MCF 10A (cell line): ENCODE measurements around the gene MSI2. TPM values are rescaled to one million over a fixed set of nuclear protein-coding genes. Genes with fewer than 3 reads are reported as not detected.

Source experiments
- BruUV-seq: library from RNA; stranded (reverse); fragments of 400-500 nt; replicated peaks from 2 replicates; lab custom pipeline; 2021; lab: Mats Ljungman, UMichigan
- CTCF ChIA-PET: fragments of 300-600 bp; sonication (Branson Sonifier 250); formaldehyde crosslinking; extraction: SDS; loops from one replicate; lab custom pipeline; 2021; ENCODE audit warnings: antibody characterized with exemption, inconsistent platforms; lab: Yijun Ruan, JAX
- POLR2A ChIA-PET: fragments of 300-600, 350-650 bp; sonication (Branson Sonifier 250); formaldehyde crosslinking; extraction: SDS; loops from one replicate; lab custom pipeline; 2020; ENCODE audit warnings: antibody characterized with exemption, inconsistent platforms; lab: Yijun Ruan, JAX
- DNase-seq: peaks from one replicate; pipeline ENCODE4 v3.0.0-alpha.2; 2018; ENCODE audit not compliant: unreplicated experiment
- H3K27ac Mint-ChIP-seq: one replicate; pipeline ENCODE4 v1.8.0; 2022; ENCODE audit warnings: mild to moderate bottlenecking, low read depth, mixed read lengths; ENCODE audit not compliant: unreplicated experiment
- H3K27me3 Mint-ChIP-seq: one replicate; pipeline ENCODE4 v1.8.0; 2022; ENCODE audit warnings: mixed read lengths; ENCODE audit not compliant: insufficient read depth, unreplicated experiment
- H3K36me3 Mint-ChIP-seq: one replicate; pipeline ENCODE4 v1.8.0; 2022; ENCODE audit warnings: mild to moderate bottlenecking, moderate library complexity, mixed read lengths; ENCODE audit not compliant: insufficient read depth, unreplicated experiment
- H3K4me1 Mint-ChIP-seq: one replicate; pipeline ENCODE4 v1.8.0; 2022; ENCODE audit warnings: mixed read lengths; ENCODE audit not compliant: insufficient read depth, unreplicated experiment
- H3K4me3 Mint-ChIP-seq: one replicate; pipeline ENCODE4 v1.8.0; 2022; ENCODE audit warnings: mild to moderate bottlenecking, moderate library complexity, mixed read lengths; ENCODE audit not compliant: unreplicated experiment
- H3K9me3 Mint-ChIP-seq: one replicate; pipeline ENCODE4 v1.8.0; 2022; ENCODE audit warnings: mixed read lengths; ENCODE audit not compliant: unreplicated experiment
- intact Hi-C: fragments of 100-400 bp; cut with micrococcal nuclease; formaldehyde crosslinking; loops from 2 replicates; pipeline ENCODE4 v1.14.1; 2022
- total RNA-seq: library from RNA; stranded (reverse); gene quantifications from 2 replicates; pipeline ENCODE4 v1.2.3, GENCODE V29; 2022
- TF ChIP-seq, protein P1 (sequence below): fragments of 200-600 bp; IDR thresholded peaks from one replicate; pipeline ENCODE4 v1.8.0; 2022; ENCODE audit warnings: antibody characterized with exemption, mild to moderate bottlenecking; ENCODE audit not compliant: unreplicated experiment

Gene MSI2
- total RNA-seq, 1 experiment from 2014 or later: 60.6 TPM

DNA sequence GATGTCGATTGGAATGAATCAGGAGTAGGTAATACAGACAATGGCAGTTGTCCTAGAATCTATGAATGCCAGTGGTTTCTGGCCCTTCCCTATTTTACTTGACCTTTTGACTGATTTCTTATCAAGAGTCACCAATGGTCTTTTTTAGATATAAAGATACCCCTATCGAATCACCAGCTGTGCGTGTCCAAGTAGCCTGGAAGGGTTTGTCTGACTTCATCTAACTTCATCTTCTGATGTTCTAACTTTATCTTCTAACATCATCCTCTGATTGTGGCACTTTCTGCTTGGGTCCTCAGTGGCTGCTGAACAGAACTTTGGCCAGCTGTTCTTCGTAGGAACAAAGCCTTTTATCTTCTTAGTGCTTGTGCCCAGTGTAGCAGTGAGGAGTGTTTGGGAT, 129.7 kb downstream of the MSI2 start:
- TF ChIP-seq, protein P1, sequence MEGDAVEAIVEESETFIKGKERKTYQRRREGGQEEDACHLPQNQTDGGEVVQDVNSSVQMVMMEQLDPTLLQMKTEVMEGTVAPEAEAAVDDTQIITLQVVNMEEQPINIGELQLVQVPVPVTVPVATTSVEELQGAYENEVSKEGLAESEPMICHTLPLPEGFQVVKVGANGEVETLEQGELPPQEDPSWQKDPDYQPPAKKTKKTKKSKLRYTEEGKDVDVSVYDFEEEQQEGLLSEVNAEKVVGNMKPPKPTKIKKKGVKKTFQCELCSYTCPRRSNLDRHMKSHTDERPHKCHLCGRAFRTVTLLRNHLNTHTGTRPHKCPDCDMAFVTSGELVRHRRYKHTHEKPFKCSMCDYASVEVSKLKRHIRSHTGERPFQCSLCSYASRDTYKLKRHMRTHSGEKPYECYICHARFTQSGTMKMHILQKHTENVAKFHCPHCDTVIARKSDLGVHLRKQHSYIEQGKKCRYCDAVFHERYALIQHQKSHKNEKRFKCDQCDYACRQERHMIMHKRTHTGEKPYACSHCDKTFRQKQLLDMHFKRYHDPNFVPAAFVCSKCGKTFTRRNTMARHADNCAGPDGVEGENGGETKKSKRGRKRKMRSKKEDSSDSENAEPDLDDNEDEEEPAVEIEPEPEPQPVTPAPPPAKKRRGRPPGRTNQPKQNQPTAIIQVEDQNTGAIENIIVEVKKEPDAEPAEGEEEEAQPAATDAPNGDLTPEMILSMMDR: no peak
- Mint-ChIP-seq H3K4me3 (no peak overlapping the region), H3K27me3 (no peaks in the 10 kb centered on the region), H3K4me1 (peaks cover 7% of the 10 kb centered on the region), H3K27ac (no peak overlapping the region), H3K9me3 (peaks cover 17% of the 10 kb centered on the region), H3K36me3 (peaks cover 36% of the 10 kb centered on the region)
- intact Hi-C loops: no loop called here
- ChIA-PET CTCF (no interaction called here), POLR2A (no interaction called here)
- BruUV-seq: no TSS peak
- no peak for DNase-seq

DNA sequence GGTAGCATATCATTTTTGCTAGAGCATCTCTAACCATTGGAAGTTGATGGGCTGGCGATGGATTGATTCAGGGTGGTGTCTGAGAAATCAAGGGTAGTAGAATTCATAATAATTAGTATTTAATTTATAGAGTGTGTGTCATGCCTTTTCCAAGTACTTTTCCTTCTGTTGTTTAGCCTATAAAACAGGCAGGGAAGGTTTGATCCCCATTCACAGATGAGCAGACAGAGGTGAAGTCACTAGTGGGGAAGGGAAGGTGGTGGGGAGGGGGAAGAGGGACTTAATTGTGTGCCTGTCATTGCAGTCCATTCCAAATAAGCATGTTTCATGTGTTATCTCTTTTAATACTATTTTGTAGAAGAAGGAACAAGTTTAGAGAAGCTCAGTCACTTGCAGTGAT, 131.3 kb downstream of the MSI2 start:
- Mint-ChIP-seq H3K27ac (no peak overlapping the region), H3K36me3 (peaks cover 31% of the 10 kb centered on the region), H3K4me3 (no peak overlapping the region), H3K27me3 (no peaks in the 10 kb centered on the region), H3K4me1 (no peaks in the 10 kb centered on the region), H3K9me3 (peaks cover 17% of the 10 kb centered on the region)
- DNase-seq: no peak
- BruUV-seq: no TSS peak
- ChIA-PET CTCF (interaction anchor here (0.7 kb wide), 1 partner anchor 252 kb away, joined by 3 read pairs; no protein-coding TSS in a partner anchor), POLR2A (interaction anchor here (0.6 kb wide), 1 partner anchor 13 kb away, joined by 3 read pairs; no protein-coding TSS in a partner anchor)
- intact Hi-C loops: no loop called here
- TF ChIP-seq, protein P1: no peak

DNA sequence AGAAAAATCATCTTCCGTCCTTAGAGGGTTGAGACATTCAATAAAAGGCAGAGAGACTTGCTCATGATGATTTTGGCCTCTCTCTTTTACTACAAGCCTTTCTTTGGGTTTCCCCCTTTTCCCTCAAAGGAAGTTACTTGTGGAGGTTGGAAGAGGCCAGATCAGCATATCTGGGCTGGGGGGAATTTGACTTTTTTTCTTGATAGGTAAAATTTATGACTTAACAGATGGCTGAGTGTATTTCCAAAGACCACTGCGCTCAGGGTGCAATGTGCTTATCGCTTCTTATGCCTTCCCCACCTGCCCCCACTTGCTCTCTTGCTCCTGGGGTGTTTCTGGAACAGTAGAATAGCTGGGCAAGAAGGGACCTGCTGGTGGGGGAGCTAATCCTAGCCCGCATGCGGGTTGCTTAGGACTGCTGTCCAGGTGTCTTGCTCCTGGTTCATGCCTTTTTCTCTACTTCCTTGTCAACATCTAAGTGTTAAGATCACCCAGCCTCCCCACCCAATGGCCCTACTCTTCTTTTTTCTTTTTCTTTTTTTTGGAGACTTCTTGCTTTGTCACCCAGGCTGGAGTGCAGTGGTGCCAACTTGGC, 131.9 kb downstream of the MSI2 start:
- ChIA-PET CTCF (no interaction called here), POLR2A (no interaction called here)
- Mint-ChIP-seq H3K36me3 (peaks cover 32% of the 10 kb centered on the region), H3K9me3 (peaks cover 17% of the 10 kb centered on the region), H3K4me3 (no peak overlapping the region), H3K4me1 (no peaks in the 10 kb centered on the region), H3K27ac (no peak overlapping the region), H3K27me3 (no peaks in the 10 kb centered on the region)
- intact Hi-C loops: no loop called here
- BruUV-seq: no TSS peak
- TF ChIP-seq, protein P1: no peak
- no peak for DNase-seq

DNA sequence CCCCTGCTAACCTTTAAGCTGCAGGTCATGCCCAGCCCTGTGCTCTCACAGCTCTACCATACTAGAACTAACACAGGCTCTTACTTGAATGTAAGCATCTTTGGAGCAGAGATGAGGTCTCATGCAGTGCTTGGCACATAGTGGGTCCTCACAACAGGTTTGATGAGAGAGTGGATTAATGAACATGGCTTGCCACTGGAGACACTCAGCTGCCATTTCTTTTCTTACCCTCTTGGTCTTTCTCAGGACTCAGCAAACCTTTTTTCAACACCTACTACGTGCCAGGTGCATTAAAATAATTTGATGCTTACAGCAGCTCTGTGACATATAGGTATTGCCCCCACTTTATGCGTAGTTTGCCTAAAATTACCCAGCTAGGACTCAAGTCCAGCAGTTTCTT, 133.2 kb downstream of the MSI2 start:
- Mint-ChIP-seq H3K27ac (no peak overlapping the region), H3K36me3 (peaks cover 33% of the 10 kb centered on the region), H3K27me3 (no peaks in the 10 kb centered on the region), H3K9me3 (peaks cover 17% of the 10 kb centered on the region), H3K4me1 (no peaks in the 10 kb centered on the region), H3K4me3 (no peak overlapping the region)
- TF ChIP-seq, protein P1: no peak
- no peak for DNase-seq
- intact Hi-C loops: no loop called here
- CTCF ChIA-PET: interaction anchor here (1.1 kb wide), 1 partner anchor 15 kb away, joined by 3 read pairs; no protein-coding TSS in a partner anchor
- BruUV-seq: no TSS peak
- POLR2A ChIA-PET: no interaction called here
